PFSK-1 (cell line): ENCODE results near the gene GALNT18.

ENCODE experiments used
- FOXP2 ChIP-seq: optimal IDR thresholded peaks from 2 replicates; pipeline ENCODE3; 2011; ENCODE audit warnings: borderline replicate concordance, control low read depth, inconsistent platforms; ENCODE audit not compliant: insufficient read depth; ENCODE audit errors: extremely low read length, extremely low read depth
- POLR2AphosphoS5 ChIP-seq: IDR thresholded peaks from 2 replicates; pipeline ENCODE4 v1.6.1; 2012; ENCODE audit warnings: low read depth, mild to moderate bottlenecking, control low read depth, low read length, moderate library complexity
- SIN3A ChIP-seq: IDR thresholded peaks from 2 replicates; pipeline ENCODE4 v1.6.1; 2012; ENCODE audit warnings: mild to moderate bottlenecking, low read length, moderate library complexity, borderline replicate concordance; ENCODE audit not compliant: insufficient read depth
- TAF1 ChIP-seq: IDR thresholded peaks from 2 replicates; pipeline ENCODE4 v1.6.1; 2012; ENCODE audit warnings: low read length, control low read depth, borderline replicate concordance; ENCODE audit not compliant: insufficient read depth
- TF ChIP-seq, protein P1 (sequence below), 2 experiments: IDR thresholded peaks; 2 replicates each; pipeline versions ENCODE4 v1.6.1 to v1.8.0; 2011 to 2012; ENCODE audit warnings: low read depth in 2 of 2, low read length in 2 of 2, control low read depth in 1 of 2, inconsistent platforms in 1 of 2, mild to moderate bottlenecking in 1 of 2, moderate library complexity in 1 of 2; ENCODE audit not compliant: insufficient read depth in 1 of 2

Gene GALNT18

DNA sequence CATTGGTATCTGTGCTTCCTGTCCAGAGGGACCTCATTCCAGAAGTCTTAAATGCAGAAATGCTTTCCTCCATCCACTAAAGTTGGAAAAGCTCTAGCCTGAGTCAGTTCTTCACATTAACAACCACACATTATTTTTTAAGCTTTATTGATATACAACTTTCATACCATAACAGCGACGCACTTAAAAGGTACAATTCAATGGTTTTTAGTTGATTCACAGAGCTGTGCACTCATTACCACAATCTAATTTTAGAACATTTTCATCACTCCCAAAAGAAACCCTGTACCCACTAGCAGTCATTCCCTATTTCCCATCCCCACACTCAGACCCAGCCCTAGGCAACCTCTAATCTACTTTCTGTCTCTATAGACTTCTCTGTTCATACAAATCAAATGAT lies 27.6 kb downstream of the GALNT18 start:
- TF ChIP-seq FOXP2 (no peak), POLR2AphosphoS5 (no peak), TAF1 (no peak), SIN3A (no peak)
- TF ChIP-seq, protein P1, sequence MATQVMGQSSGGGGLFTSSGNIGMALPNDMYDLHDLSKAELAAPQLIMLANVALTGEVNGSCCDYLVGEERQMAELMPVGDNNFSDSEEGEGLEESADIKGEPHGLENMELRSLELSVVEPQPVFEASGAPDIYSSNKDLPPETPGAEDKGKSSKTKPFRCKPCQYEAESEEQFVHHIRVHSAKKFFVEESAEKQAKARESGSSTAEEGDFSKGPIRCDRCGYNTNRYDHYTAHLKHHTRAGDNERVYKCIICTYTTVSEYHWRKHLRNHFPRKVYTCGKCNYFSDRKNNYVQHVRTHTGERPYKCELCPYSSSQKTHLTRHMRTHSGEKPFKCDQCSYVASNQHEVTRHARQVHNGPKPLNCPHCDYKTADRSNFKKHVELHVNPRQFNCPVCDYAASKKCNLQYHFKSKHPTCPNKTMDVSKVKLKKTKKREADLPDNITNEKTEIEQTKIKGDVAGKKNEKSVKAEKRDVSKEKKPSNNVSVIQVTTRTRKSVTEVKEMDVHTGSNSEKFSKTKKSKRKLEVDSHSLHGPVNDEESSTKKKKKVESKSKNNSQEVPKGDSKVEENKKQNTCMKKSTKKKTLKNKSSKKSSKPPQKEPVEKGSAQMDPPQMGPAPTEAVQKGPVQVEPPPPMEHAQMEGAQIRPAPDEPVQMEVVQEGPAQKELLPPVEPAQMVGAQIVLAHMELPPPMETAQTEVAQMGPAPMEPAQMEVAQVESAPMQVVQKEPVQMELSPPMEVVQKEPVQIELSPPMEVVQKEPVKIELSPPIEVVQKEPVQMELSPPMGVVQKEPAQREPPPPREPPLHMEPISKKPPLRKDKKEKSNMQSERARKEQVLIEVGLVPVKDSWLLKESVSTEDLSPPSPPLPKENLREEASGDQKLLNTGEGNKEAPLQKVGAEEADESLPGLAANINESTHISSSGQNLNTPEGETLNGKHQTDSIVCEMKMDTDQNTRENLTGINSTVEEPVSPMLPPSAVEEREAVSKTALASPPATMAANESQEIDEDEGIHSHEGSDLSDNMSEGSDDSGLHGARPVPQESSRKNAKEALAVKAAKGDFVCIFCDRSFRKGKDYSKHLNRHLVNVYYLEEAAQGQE (IDR thresholded peaks at IDR 0.05; ENCODE audit: insufficient read depth in 1 of 2, low read depth in 2 of 2, low read length in 2 of 2): no peak

DNA sequence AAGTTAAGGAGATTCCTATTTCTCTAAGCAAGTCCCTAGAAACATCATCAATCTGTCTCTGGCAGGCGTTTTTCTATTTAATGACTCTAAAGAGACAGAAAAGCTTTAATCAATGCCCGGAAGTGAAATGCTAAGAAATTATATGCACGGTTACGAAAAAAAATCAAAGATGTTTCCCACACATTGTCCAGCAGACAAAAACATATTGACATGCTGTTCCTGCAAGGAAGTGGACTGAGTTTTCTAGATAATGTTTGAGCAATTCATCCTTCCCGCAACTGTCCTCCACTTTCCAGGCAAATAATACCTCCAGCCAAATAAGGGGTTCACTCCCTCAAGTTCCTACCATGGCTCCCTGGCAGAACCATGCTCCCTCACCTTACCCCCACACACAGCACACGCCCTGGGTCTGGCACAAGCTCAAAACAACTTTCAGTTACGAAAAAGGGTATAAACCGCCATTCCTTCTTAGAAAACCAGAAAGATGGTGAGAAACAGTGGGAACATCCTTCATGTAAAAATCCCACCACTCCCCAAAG lies 29.6 kb downstream of the GALNT18 start:
- TF ChIP-seq, protein P1 (IDR thresholded peaks at IDR 0.05; ENCODE audit: insufficient read depth in 1 of 2, low read depth in 2 of 2, low read length in 2 of 2): no peak
- TF ChIP-seq SIN3A: no peak
- TF ChIP-seq FOXP2: no peak
- TF ChIP-seq TAF1: no peak
- TF ChIP-seq POLR2AphosphoS5: no peak

DNA sequence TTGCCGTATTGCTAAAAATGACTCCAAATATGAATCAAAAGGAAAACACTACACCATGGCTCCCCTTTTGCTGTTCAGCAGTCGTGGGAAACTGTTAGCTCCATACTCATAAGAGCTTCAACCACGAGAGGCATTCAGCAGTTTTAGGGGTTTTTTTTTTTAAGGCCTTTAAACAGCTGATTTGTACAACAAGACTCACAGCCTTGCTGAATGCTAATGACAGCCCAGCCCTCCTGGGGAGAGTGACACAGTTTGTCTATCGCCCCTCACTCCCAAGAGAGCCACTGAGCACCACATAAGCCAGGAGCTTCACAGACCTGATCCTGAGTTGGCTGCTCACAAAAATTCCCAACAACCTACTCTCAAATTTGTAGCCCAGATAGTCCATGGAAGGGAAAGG lies 32.4 kb downstream of the GALNT18 start:
- TF ChIP-seq SIN3A (no peak), POLR2AphosphoS5 (no peak), TAF1 (no peak), FOXP2 (no peak)
- TF ChIP-seq, protein P1 (IDR thresholded peaks at IDR 0.05; ENCODE audit: insufficient read depth in 1 of 2, low read depth in 2 of 2, low read length in 2 of 2): no peak

DNA sequence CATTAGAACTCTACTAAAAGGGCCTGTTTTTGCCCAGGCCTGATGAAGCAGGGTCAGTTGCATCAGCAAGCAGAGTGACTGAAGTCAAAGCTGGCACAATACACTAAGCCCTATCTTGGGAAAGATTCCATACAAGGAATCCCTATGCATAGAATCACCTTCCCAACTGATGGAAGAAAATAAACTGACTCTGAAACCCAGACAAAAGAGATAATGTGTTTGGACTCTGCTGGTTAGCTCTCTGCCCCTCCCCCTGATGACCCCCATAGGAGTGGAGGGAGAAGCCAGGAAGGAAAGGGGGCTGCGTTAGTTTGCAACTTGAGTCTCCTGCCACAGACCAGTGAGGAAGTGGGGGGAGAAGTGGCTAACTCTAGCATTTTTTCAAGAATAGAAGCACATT lies 32.9 kb downstream of the GALNT18 start:
- TF ChIP-seq, protein P1 (IDR thresholded peaks at IDR 0.05; ENCODE audit: insufficient read depth in 1 of 2, low read depth in 2 of 2, low read length in 2 of 2): no peak
- TF ChIP-seq POLR2AphosphoS5 (no peak), TAF1 (no peak), SIN3A (no peak), FOXP2 (no peak)

GRCh38 chr11:11588243-11588642 lies 33.6 kb downstream of the GALNT18 start:
- TF ChIP-seq FOXP2: no peak
